ENCODE results near the gene USP26. TPM values are rescaled to one million over a fixed set of nuclear protein-coding genes. Genes with fewer than 3 reads are reported as not detected.

The USP26 gene
- total and polyA plus RNA-seq, 2 of the 13 experiments (the other 11 are each of a cell fraction or from before 2014, with no cell fraction given): not detected

DNA sequence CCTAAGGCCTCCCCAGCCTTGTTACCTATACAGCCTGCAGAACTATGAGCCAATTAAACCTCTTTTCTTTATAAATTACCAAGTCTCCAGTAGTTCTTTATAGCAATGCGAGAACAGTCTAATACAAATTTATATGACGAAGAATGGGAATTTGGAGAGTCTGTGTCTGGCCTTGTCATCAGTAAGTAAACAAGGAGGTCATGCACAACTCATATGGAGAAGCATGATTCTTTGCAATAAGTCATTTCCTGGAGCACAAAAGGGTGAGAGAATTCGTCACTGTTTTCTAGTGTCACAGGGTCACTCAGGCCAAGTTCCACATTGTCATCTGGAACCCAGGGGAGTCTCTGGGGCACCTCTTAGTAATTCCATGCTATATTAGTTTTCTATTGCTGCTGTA is 89.5 kb downstream of the USP26 start:
- Histone ChIP-seq H2AFZ (ENCODE audit: low read length) (no peak overlapping the region), H3K4me1 (ENCODE audit: insufficient read depth, low read length) (no peaks in the 10 kb centered on the region), H3K4me3 (replicated peaks in 1 of 3; ENCODE audit: insufficient read depth in 1 of 3, low read depth in 2 of 3, low read length in 3 of 3) (no peak overlapping the region), H4K20me1 (ENCODE audit: insufficient read depth, low read length) (no peaks in the 10 kb centered on the region), H3K9me3 (ENCODE audit: low read length) (no peaks in the 10 kb centered on the region), H3K36me3 (replicated peaks in 1 of 2; ENCODE audit: control insufficient read depth in 1 of 2, insufficient read depth in 2 of 2, low read length in 2 of 2) (no peaks in the 10 kb centered on the region), H3K79me2 (ENCODE audit: insufficient read depth, low read length) (no peaks in the 10 kb centered on the region), H3K27ac (ENCODE audit: extremely low read length, insufficient read depth, low read length) (no peak overlapping the region), H3K27me3 (ENCODE audit: control insufficient read depth in 1 of 2, insufficient read depth in 2 of 2, low read length in 2 of 2) (no peaks in the 10 kb centered on the region), H3K9ac (ENCODE audit: insufficient read depth, low read depth, low read length) (no peak overlapping the region), H3K4me2 (ENCODE audit: low read depth, low read length) (no peak overlapping the region)
- intact Hi-C loops (cut with micrococcal nuclease; ENCODE audit: unreplicated experiment): no loop called here
- TF ChIP-seq ELF1 (CRISPR knock-in tag; IDR thresholded peaks at IDR 0.05): no peak
- TF ChIP-seq NFATC3 (CRISPR knock-in tag; IDR thresholded peaks at IDR 0.05): no peak
- TF ChIP-seq ZFP37 (CRISPR knock-in tag; IDR thresholded peaks at IDR 0.05; ENCODE audit: borderline replicate concordance): no peak
- no peak for TF ChIP-seq NFIC (IDR thresholded peaks at IDR 0.05; ENCODE audit: low read length)
- TF ChIP-seq EHMT2 (IDR thresholded peaks at IDR 0.05; ENCODE audit: borderline replicate concordance, low read depth, low read length): no peak
- TF ChIP-seq ZNF7 (CRISPR knock-in tag; IDR thresholded peaks at IDR 0.05): no peak
- TF ChIP-seq CC2D1A (CRISPR knock-in tag; IDR thresholded peaks at IDR 0.05): no peak
- no peak for TF ChIP-seq GTF3A (CRISPR knock-in tag; conservative IDR thresholded peaks at IDR 0.05)
- TF ChIP-seq ZNF24 (IDR thresholded peaks at IDR 0.05): no peak
- no peak for TF ChIP-seq ZNF484 (CRISPR knock-in tag; IDR thresholded peaks at IDR 0.05; ENCODE audit: borderline replicate concordance, low read depth)
- TF ChIP-seq ZNF367 (CRISPR knock-in tag; IDR thresholded peaks at IDR 0.05; ENCODE audit: borderline replicate concordance): no peak
- no peak for TF ChIP-seq PCBP2 (optimal IDR thresholded peaks at IDR 0.05; ENCODE audit: low read depth, low read length, poor library complexity, severe bottlenecking)
- TF ChIP-seq MIXL1 (CRISPR knock-in tag; IDR thresholded peaks at IDR 0.05): no peak
- no peak for TF ChIP-seq MTF2 (CRISPR knock-in tag; IDR thresholded peaks at IDR 0.05; ENCODE audit: borderline replicate concordance)
- TF ChIP-seq SMC3 (IDR thresholded peaks at IDR 0.05; ENCODE audit: low read length): no peak
- no peak for TF ChIP-seq NAIF1 (CRISPR knock-in tag; IDR thresholded peaks at IDR 0.05; ENCODE audit: borderline replicate concordance)
- no peak for TF ChIP-seq JUN (CRISPR knock-in tag; IDR thresholded peaks at IDR 0.05)
- no peak for TF ChIP-seq ETV6 (CRISPR knock-in tag; conservative IDR thresholded peaks at IDR 0.05)
- no peak for TF ChIP-seq ZNF282 (IDR thresholded peaks at IDR 0.05; ENCODE audit: partially characterized antibody)
- BruUV-seq (replicated peaks): no TSS peak
- ATAC-seq (no peak), FAIRE-seq (no peak), DNase-seq (ENCODE audit: low spot score) (no peak)
- CTCF ChIA-PET (ENCODE audit: low intra/inter-chr PET ratio, low total read pairs): no interaction called here
- POLR2A ChIA-PET: no interaction called here
- in situ Hi-C loops (cut with HindIII; ENCODE audit: extremely low pct_ligation_motif_present, low pct_unique_long_range_greater_than_20kb): no loop called here
- 54% methylated on average over 3 of the region's 3 CpGs for WGBS (ENCODE audit: low lambda C conversion rate)
